SK-N-SH treated with all-trans-retinoic acid at 6 μM for 48 hours (cell line): ENCODE data around the gene KLHL40.

Source experiments
- BACH2 ChIP-seq: fragments of 250-450 bp; sonication (Bioruptor Pico); IDR thresholded peaks from 2 replicates; pipeline ENCODE4 v1.9.0; 2021; ENCODE audit warnings: mild to moderate bottlenecking, borderline replicate concordance
- CSDC2 ChIP-seq: fragments of 250-450 bp; sonication (Bioruptor Pico); IDR thresholded peaks from 2 replicates; pipeline ENCODE4 v1.5.0; 2020; ENCODE audit warnings: mild to moderate bottlenecking, moderate library complexity
- RARB ChIP-seq: fragments of 250-450 bp; sonication (Bioruptor Pico); IDR thresholded peaks from 2 replicates; pipeline ENCODE4 v1.8.0; 2021; ENCODE audit warnings: mild to moderate bottlenecking, moderate library complexity
- SNAI2 ChIP-seq: fragments of 250-450 bp; sonication (Bioruptor Pico); IDR thresholded peaks from 2 replicates; pipeline ENCODE4 v1.5.0; 2020; ENCODE audit warnings: mild to moderate bottlenecking, moderate library complexity
- TOX ChIP-seq: fragments of 250-450 bp; sonication (Bioruptor Pico); IDR thresholded peaks from 2 replicates; pipeline ENCODE4 v1.8.0; 2021; ENCODE audit warnings: mild to moderate bottlenecking, moderate library complexity, borderline replicate concordance
- ZFP30 ChIP-seq: fragments of 450-650 bp; formaldehyde crosslinking; IDR thresholded peaks from 2 replicates; pipeline ENCODE4 v1.5.0; 2022; ENCODE audit warnings: mild to moderate bottlenecking, moderate library complexity

DNA sequence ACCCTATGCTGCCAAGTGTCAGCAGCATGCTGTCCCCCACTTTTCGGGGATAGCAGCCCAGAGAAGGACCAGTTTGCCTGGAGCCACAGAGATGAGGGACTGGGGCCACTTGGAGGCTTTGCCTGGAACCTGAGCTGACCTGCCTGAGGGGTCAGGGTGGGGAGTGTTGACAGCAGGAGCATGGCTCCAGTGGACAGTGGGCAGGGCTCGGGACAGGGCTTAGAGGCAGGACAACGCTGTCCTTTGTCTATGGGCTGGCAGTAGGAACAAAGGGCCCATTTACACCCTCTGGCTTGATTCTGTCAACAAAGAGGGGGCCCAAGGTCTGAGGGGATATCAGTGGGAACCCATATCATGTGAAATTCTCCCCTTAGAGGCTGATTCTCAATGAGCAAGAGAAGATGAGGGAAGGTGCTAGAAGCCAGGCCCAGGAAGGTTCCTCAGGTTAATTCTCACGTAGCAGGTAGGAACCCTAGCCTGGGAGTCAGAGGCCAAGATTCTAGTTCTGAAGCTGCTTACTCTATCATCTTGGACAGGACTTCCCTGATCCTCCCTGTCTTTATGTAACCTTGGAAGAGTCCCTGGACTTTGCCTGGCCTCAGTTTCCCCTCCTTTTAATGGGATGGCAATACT is 47.0 kb downstream of the KLHL40 start:
- TF ChIP-seq TOX (CRISPR knock-in tag) (no peak), RARB (no peak), ZFP30 (no peak), SNAI2 (CRISPR knock-in tag) (no peak), BACH2 (CRISPR knock-in tag) (no peak), CSDC2 (CRISPR knock-in tag) (no peak)
